T-helper 22 cell (primary cell): ENCODE results near the gene PLEKHG4.

Experiments
- DNase-seq: peaks from one replicate; pipeline ENCODE4 v3.0.0-alpha.2; 2020; ENCODE audit warnings: low read depth

The PLEKHG4 gene, protein sequence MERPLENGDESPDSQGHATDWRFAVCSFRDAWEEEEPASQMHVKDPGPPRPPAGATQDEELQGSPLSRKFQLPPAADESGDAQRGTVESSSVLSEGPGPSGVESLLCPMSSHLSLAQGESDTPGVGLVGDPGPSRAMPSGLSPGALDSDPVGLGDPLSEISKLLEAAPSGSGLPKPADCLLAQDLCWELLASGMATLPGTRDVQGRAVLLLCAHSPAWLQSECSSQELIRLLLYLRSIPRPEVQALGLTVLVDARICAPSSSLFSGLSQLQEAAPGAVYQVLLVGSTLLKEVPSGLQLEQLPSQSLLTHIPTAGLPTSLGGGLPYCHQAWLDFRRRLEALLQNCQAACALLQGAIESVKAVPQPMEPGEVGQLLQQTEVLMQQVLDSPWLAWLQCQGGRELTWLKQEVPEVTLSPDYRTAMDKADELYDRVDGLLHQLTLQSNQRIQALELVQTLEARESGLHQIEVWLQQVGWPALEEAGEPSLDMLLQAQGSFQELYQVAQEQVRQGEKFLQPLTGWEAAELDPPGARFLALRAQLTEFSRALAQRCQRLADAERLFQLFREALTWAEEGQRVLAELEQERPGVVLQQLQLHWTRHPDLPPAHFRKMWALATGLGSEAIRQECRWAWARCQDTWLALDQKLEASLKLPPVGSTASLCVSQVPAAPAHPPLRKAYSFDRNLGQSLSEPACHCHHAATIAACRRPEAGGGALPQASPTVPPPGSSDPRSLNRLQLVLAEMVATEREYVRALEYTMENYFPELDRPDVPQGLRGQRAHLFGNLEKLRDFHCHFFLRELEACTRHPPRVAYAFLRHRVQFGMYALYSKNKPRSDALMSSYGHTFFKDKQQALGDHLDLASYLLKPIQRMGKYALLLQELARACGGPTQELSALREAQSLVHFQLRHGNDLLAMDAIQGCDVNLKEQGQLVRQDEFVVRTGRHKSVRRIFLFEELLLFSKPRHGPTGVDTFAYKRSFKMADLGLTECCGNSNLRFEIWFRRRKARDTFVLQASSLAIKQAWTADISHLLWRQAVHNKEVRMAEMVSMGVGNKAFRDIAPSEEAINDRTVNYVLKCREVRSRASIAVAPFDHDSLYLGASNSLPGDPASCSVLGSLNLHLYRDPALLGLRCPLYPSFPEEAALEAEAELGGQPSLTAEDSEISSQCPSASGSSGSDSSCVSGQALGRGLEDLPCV

DNA sequence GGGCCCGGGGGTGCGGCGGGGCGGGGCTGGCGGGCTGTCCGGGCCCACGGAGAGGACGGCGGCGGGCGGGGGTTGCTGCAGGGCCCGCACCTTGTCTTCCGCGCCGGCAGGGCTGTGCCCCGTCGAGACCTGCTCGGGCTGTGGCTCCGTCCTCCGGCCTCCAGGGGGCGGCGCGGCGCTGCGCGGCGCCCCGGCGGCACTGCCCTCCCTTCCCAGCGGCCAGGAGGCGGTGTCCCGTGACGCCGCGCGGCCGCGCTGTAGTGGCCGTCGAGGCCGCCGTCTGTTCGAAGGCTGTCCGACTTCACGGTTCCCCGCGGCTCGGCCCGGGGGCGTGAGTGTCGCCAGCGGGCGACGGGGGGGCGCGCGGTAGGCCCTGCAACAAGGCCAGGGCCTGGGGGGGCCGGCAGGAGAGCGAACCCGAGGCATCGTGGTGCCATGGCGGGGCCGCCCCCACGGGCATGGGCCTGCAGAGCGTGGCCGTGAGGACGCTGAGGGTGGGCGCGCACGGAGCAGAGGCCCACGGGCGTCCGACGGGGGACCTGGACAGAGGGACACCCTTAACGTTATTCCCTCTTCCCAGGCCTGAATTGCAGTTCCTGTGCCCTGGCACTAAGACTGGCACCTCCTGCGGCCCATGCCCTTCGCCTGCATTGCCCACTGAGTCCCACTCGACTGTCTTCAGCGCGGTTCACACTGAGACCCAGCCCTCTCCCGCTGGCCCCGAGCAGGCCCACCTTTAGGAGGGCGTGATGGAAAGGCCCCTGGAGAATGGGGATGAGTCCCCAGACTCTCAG, at the start of gene PLEKHG4:
Gene PLEKHG4 (plus strand): TSS at position 237 of the 794 bp plus-strand sequence. CDS start 513 bp downstream, at position 750.
- DNase-seq, result peak; percentile 60

DNA sequence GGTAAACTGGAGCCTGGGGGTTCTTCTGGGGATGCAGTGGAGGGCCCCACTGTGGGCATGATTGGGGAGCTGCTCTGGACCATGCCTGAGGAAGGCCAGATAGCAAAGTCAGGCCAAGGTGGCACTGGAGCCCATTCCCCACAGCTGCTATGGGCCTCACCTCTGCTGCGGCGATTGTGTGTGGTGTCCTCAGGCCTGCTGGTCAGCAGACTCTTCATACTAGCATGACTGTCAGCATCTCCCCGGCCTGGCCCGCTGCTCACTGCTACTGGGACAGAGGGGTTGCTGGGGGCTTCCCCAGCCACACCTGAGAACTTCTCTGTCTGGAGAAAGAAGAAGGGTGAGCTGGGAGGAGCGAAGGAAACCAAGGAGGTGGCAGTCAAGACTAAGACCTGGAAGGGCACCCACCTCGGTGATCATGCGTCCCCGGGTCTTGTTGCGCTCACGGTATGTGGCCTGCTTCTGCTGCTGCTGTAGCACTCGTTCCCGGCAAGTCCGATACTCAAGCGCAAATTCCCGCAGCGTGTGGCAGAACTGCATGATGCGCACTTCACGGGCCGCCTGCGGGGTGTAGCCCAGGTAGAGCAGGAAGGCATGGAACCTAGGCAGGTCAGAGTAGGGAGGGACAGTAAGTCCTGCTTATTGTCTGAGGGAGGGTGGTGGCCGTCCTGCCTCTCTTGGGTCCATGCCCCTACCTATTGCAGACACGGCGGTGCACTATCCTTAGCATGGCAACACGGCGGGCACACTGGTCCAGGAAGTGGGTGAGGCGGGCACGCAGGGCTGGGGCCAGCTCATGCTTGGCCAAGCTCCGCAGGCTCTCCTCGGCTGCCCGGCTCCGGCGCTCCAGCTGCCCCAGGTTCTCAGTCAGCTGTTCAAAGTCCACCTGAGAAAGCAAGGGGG, 49.2 kb upstream of the PLEKHG4 start:
- DNase-seq, result no peak

DNA sequence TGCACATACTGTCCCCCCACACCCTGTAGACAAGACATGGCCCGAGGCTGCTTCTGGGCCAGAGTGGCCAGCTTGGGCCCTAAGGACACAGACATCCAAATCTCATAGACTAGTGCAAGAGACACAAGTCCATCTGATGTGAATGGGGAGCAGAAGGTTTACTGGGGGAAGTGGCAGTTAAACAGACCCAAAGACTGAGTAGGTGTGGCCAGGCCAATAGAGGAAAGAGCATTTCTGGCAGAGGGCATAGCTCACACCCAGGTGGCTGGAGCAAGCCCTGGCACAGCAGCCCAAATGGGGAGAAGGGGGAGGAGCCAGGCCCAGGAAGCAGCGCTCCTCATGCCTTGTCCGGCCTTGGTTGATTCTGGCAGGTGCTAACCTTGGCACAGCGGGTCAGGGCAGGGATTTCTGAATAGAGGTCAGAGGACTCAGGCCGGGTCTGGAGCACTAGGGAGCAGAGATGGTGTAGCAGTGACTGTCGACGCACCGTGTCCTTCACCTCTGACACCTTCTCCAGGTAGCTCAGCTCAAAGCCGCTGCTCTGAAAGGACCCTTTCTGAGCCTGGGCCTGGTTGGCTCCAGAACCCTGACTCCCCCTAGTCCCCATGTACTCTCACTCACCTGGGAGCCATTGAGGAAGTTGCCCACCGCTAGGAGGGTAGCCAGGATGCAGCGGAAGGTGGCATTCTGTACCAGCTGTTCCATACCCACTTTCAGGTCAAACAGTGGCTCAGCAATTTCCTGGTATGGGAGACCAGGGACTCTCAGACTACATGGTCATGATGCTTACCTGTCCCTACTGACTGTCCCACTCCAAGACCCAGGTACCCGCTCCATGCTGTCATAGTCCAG, 48.3 kb upstream of the PLEKHG4 start:
- DNase-seq, result no peak

DNA sequence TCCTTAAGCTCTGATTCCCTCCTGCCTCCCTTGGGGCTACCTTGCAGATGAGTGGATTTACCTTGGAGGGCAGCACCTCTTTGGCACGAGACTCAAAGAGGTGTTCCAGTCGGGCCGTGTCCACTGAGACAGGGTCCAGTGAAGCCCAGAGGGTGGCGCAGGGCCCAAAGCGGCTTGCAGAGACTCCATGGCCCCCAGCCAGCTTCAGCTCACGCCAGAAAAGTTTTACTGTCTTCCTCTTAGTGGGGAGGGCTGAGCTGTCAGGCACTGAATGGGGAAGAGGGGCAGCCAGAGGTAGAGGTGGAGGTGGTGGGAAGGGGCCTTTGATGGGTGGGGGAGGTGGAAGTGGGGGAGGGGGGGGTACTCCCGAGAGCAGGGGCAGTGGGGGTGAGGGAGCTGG, 45.7 kb upstream of the PLEKHG4 start:
- no peak for DNase-seq

DNA sequence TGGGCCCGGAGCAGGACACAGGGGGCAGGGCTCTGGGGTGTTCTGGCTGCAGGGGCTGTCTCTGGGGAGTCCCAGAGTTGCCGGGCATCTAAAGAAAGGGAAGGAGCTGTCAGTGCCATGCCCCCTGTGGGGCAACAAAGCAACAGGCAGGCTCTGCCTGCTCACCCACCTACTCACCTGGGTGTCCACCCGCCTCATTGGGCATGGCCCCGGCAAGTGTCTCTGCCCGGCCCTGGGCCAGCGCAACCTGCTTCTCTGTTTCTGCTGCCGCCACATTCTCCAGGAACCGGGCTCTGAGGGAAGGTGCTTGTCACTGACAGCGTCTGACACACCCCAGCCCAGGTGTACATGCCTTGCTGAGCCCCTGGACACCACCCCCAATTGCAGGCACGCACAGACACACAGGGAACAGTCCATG, 45.1 kb upstream of the PLEKHG4 start:
- DNase-seq, result no peak

DNA sequence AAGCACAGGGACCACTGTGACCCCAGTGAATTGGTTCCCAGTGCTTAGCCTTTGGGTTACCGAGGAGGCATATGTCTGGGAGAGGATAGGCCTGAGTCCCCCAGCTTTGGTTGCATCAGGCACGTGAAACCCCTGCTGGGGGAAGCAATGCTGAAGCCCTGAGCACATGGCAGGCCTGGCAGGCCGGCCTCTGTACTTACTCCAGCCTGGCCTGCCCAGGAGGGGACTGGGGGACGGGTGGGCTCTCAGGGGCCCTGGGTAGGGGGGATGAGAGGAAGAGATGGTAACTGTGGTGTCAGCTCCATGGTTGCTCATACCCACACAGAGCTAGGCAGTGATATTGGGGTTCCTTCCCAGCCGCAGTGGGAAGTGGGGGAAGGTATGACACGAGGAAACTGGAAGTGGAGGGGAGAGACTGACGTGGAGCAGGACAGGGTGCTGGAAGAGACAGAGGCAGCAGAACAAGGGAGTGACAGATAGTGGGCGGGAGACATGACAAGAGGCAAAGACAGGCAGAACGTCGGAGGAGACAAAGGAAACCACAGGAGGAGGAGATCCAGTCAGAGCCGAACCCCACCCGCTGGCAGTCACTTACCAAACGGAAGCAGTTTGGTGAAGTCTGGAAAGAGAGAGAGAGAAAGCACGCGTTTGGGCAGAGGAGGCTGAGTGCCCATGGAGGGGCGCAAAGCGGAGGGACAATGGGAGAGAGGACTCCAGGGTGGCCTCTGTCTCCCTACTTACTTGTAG, 43.3 kb upstream of the PLEKHG4 start:
- peak; percentile 68 for DNase-seq

DNA sequence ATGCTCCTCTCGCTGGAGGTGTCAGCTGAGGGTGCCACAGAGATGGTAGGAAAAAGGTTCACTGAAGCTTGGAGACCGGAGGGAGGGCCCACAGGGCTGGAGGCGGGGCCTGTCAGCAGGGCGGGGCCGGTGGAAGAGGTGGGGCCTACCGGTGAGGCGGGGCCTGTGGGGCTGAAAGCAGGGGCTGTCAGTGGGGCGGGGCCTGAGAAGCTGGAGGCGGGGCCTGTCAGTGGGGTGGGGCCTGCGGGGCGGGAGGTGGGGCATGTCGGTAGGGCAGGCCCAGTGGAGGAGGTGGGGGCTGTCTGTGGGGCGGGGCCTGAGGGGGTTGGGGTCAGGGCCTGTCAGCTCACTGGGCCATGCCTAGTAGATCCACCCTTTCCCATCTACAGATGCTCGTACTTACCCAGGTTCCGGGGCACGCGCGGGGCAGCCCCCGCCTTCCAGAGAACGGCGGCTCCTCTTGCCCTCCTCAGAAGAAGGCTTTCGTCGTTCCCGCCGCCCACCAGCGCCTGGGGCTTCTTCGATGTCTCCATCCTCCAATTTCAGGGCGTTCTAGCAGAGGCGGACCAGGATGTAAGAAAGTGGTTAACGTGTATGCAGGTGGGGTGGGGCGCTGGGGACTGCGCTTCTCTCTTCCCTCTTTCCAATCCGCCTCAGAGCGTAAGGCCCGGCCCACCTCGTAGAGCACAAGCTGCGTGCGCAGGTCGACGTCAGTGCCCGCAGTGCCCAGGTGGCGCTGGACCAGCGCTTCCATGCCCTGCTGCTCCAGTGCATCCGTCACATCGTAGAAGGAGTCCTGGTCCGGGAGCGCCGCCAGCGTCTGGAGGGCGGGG, 42.6 kb upstream of the PLEKHG4 start:
- DNase-seq, result peak; percentile 66

DNA sequence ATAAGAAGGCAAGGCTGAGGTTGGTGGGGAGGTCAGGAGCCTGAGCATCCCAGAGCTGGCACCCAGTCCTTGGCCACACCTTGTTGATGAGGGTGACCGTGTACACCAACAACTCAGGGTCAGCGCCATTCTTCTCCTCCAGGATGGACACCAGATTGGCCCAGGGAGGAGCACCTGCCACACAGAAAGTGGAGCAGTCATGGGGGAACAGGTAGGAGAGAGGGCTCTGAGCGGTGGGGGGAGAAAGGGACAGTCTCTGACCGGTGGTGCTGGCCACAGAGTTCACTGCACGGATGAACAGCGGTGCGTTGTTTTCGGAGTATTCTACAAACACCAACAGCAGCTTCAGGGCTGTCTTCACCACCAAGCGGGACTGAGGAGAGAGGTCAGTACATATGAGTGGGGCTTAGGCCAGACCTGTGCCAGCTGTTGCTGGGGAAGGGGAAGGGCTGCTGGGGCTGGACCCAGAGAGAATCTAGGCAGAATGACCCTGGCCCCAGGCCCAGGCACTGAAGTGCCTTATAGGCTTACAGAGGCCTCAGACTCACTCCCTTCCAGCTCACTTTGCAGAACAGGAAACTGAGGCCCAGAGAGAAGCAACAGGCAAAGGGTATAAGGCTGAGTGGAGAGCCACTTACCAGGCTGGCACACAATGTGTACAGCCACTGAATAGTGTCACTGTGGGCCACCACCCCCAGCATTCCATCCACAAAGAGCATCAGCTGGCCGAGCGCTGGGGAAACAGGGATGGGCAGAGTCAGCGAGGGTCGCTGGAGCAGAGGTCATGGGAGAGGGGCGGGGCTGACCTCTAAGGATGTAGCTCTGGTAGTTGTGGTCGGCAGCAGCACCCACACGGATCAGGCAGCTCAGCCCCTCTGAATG, 41.7 kb upstream of the PLEKHG4 start:
- no peak for DNase-seq

DNA sequence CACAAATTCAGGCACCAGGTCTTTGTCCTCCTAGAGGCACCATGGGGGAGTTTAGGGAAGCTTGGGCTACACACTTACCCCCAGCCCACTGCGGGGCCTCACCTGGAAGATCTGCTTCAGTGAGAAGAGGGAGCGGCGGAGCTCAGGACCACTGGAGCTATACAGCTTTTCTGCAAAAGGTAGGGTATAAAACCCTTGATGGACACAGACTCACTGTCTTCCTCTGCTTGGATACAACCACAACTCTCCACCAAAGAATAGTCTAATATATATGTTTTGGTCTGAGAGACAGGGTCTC, 41.1 kb upstream of the PLEKHG4 start:
- no peak for DNase-seq

DNA sequence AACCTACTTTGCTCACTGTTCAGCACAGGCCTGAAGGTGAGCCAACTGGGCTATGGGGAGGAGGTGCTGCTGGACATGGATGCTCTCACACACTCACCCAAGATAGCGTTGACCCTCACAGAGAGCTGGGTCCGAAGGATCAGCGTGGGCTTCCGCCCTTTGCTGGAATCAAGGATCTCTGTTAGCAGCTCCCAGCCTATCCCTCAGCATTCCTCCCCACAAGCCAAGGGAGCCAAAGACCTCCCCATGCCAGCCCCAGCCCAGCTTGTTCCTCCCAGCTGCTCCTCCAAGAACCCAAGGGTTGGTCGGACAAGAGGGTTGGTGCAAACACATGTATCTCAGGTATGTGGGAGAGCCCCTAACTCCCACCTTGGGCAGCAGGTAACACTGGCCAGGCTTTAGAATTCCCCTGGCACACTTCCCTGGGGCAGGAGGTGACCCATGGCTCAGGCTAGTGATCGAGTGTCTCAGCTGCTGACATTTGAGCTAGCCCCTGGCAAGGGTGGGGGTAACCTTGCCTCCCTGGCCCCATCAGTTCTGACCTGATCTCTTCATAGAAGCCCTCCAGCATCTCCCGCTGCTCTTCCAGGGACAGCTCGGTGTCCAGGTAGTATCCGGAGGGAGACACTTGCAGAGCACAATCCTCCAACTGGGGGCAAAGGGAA, 40.4 kb upstream of the PLEKHG4 start:
- DNase-seq, result no peak

DNA sequence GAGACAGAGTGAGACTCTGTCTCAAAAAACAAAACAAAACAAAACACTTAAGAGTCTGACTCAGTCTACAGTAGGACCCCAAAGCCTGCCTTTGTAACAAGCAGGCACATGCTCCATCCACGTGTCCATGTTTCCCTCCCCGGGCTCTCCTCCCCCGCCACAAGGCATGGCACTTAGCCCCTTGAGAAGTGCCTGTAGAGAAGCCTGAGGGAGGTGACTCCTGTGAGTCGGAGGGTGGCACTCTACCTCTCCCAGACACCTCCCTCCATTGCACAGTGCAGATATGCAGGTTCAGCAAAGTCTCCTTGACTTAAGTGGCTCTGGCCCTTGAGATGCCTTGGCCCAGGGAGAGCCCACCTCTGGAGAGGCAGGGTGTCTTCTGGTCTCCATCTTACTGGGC, 38.8 kb upstream of the PLEKHG4 start:
- DNase-seq, result no peak

DNA sequence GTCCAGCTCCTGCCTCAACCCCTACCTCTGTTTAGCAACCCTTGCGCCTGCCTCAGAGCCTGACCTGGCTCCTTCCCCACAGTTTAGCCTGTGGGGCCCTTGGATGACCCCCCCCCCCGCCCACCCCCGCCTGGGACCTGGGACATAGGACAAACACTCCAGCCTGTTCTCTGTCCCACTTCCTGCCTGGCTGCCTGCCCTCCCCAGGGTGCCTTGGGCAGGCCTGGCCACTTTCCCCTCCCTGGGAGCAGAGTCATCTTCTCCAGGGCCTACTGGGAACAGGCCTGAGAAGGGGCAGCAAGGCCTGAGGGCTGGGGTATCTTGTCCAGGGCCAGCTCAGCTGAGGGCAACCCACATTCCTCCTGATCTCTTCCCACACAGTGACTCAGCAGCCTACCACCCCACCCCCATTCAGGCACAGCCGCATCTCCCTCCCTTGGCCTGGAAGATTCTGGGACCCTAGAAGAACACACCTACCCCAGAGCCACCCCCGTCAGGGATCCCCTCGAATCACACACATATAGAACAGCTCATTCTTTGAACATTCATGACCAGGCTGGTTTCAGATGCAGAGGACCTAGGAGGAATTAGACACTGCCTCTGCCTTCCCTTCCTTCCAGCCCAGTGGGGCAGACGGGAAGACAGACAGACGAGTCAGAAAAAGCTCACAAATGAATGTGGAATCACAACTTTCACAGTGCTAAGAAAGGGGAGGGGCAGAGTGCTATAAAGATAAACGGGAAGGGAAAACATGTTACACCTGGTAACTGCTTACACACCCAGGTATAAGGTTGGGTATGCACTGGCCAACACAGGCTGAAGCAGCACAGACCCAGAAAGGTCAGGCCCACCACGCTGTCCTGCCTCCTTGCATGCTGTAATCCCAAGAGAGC, 38.1 kb upstream of the PLEKHG4 start:
- no peak for DNase-seq

DNA sequence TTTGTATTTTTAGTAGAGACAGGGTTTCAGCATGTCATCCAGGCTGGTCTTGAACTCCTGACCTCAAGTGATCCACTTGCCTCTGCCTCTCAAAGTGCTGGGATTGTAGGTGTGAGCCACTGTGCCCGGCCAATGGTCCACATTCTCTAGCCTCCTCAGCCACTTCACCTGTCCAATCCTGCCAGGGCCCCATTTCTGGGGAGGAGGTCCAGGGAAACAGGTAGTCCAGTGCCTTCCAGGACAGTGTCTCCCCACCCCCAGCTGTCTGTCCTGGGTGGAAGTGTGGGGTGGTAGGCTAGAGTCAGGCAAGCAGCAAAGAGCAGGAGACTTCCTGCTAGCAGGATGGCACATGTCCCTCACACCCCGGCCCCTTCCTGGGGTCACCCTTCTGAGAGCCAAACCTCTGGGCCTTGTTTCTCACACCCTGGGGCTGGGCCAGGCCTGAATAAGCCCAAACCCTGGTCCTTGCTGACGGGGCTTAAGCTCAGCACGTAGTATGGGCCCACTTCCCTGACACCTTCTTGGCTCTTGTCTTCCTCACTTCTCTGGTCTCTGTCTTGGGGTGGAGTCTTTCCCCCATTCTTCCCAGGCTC, 37.1 kb upstream of the PLEKHG4 start:
- no peak for DNase-seq

DNA sequence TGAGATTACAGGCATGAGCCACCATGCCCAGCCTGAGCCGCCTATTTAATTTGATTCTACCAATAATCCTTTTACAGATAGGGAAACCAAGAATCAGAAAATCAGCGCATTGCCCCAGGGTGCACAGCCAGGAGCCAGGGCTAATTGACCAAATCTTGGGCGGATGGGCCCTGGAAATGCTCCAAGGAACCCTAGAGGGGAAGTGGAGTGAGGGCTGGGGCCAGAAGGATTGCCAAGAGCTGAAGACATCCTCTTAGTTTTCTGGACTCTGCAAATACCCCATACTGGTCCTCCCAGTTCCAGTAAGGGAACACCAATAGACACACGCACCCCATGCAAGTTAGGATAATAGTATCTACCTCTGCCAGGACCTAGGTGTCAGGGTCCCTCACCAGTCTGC, 35.9 kb upstream of the PLEKHG4 start:
- DNase-seq, result no peak
